ENCODE data around the gene LHFPL4.
"Not testable (repeated sequence)": the region's sequence is repeated elsewhere in the genome, so short reads cannot be mapped to it uniquely, and the experiment has no call there.

DNA sequence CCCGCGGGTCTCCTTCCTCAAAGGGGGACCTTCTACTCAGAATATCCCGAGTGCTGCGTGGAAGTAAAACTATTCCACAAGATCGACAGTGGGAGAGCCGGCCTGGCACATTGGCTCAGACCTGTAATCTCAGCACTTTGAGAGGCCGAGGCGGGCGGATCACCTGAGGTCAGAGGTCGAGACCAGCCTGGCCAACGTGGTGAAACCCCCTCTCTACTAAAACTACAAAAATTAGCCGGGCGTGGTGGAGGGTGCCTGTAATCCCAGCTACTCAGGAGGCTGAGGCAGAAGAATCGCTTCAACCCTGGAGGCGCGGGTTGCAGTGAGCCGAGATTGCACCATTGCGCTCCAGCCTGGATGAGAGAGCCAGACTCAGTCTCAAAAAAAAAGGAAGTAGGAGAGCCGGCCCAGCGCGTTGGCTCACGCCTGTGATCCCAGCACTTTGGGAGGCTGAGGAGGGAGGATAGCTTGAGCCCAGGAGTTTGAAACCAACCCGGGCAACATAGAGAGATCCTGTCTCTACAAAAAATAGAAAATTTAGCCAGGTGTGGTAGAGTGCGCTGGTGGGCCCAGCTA, 47.5 kb upstream of the LHFPL4 start:
- not testable (repeated sequence) for TF ChIP-seq ISL1 (CRISPR knock-in tag; IDR thresholded peaks at IDR 0.05); ARNTL (CRISPR knock-in tag; IDR thresholded peaks at IDR 0.05; ENCODE audit: borderline replicate concordance, low read depth); BACH2 (CRISPR knock-in tag; IDR thresholded peaks at IDR 0.05; ENCODE audit: borderline replicate concordance); OSR1 (CRISPR knock-in tag; IDR thresholded peaks at IDR 0.05); GLIS3 (CRISPR knock-in tag; IDR thresholded peaks at IDR 0.05); ZNF565 (CRISPR knock-in tag; conservative IDR thresholded peaks at IDR 0.05; ENCODE audit: low read depth); TOX (CRISPR knock-in tag; IDR thresholded peaks at IDR 0.05; ENCODE audit: borderline replicate concordance); ZFP3 (CRISPR knock-in tag; IDR thresholded peaks at IDR 0.05); CSDC2 (CRISPR knock-in tag; IDR thresholded peaks at IDR 0.05)
- TF ChIP-seq, protein P1, sequence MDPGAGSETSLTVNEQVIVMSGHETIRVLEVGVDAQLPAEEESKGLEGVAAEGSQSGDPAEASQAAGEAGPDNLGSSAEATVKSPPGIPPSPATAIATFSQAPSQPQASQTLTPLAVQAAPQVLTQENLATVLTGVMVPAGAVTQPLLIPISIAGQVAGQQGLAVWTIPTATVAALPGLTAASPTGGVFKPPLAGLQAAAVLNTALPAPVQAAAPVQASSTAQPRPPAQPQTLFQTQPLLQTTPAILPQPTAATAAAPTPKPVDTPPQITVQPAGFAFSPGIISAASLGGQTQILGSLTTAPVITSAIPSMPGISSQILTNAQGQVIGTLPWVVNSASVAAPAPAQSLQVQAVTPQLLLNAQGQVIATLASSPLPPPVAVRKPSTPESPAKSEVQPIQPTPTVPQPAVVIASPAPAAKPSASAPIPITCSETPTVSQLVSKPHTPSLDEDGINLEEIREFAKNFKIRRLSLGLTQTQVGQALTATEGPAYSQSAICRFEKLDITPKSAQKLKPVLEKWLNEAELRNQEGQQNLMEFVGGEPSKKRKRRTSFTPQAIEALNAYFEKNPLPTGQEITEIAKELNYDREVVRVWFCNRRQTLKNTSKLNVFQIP (CRISPR knock-in tag; IDR thresholded peaks at IDR 0.05; ENCODE audit: borderline replicate concordance, low read depth), result not testable (repeated sequence)
- TF ChIP-seq, protein P2, sequence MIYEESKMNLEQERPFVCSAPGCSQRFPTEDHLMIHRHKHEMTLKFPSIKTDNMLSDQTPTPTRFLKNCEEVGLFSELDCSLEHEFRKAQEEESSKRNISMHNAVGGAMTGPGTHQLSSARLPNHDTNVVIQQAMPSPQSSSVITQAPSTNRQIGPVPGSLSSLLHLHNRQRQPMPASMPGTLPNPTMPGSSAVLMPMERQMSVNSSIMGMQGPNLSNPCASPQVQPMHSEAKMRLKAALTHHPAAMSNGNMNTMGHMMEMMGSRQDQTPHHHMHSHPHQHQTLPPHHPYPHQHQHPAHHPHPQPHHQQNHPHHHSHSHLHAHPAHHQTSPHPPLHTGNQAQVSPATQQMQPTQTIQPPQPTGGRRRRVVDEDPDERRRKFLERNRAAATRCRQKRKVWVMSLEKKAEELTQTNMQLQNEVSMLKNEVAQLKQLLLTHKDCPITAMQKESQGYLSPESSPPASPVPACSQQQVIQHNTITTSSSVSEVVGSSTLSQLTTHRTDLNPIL (CRISPR knock-in tag; IDR thresholded peaks at IDR 0.05; ENCODE audit: low read depth), result not testable (repeated sequence)
- TF ChIP-seq, protein P3, sequence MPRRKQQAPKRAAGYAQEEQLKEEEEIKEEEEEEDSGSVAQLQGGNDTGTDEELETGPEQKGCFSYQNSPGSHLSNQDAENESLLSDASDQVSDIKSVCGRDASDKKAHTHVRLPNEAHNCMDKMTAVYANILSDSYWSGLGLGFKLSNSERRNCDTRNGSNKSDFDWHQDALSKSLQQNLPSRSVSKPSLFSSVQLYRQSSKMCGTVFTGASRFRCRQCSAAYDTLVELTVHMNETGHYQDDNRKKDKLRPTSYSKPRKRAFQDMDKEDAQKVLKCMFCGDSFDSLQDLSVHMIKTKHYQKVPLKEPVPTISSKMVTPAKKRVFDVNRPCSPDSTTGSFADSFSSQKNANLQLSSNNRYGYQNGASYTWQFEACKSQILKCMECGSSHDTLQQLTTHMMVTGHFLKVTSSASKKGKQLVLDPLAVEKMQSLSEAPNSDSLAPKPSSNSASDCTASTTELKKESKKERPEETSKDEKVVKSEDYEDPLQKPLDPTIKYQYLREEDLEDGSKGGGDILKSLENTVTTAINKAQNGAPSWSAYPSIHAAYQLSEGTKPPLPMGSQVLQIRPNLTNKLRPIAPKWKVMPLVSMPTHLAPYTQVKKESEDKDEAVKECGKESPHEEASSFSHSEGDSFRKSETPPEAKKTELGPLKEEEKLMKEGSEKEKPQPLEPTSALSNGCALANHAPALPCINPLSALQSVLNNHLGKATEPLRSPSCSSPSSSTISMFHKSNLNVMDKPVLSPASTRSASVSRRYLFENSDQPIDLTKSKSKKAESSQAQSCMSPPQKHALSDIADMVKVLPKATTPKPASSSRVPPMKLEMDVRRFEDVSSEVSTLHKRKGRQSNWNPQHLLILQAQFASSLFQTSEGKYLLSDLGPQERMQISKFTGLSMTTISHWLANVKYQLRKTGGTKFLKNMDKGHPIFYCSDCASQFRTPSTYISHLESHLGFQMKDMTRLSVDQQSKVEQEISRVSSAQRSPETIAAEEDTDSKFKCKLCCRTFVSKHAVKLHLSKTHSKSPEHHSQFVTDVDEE (CRISPR knock-in tag; IDR thresholded peaks at IDR 0.05), result not testable (repeated sequence)

All from SK-N-SH treated with all-trans-retinoic acid at 6 μM for 48 hours (cell line).